DMS 273 (cell line): Measurements from ENCODE around the gene CCDC74A.
A peak's percentile ranks its signal among the peaks of the same experiment; 100 is the strongest.
"Not testable (repeated sequence)": the region's sequence is repeated elsewhere in the genome, so short reads cannot be mapped to it uniquely, and the experiment has no call there.

Experiments
- DNase-seq: peaks from one replicate; lab custom pipeline; 2025; ENCODE audit not compliant: unreplicated experiment; lab: John Stamatoyannopoulos, UW

The CCDC74A gene

GRCh38 chr2:131527131-131528001 is at the start of gene CCDC74A:
CCDC74A (plus strand) TSS chr2:131527888; CDS start chr2:131527971, 83 bp downstream.
- DNase-seq: peak; percentile 86

- not testable (repeated sequence) for DNase-seq
Measured at GRCh38 chr2:131478074-131478849, 49.4 kb upstream of the CCDC74A start.

DNA sequence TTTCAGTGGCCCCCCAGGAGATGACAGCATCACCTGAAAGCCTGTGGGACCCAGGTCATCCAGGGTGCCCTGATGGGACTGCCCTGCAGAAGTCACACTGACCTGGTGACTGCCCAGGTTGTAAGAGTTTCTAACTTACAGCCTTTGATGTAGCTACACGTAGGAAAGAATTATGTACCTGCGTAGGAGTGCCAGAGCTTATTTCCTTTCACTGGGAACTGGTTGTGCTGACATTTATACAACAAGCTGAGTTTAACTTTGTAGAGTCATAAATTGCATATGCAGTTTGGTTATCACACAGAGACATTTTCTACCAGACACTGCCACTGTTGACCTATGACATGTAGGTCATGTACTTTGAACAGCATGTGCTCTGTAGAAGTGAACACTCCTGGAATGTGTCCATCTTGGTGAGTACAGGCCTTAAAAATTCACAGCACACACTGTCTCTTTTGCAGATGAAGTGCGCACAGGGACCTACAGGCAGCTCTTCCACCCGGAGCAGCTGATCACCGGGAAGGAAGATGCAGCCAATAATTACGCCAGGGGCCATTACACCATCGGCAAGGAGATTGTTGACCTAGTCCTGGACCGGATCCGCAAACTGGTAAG is 48.7 kb upstream of the CCDC74A start:
- not testable (repeated sequence) for DNase-seq

GRCh38 chr2:131480351-131480750 is 47.3 kb upstream of the CCDC74A start:
- DNase-seq: not testable (repeated sequence)

GRCh38 chr2:131482506-131483155 is 45.1 kb upstream of the CCDC74A start:
- not testable (repeated sequence) for DNase-seq

- not testable (repeated sequence) for DNase-seq
Measured at GRCh38 chr2:131483981-131484820, 43.5 kb upstream of the CCDC74A start.

DNA sequence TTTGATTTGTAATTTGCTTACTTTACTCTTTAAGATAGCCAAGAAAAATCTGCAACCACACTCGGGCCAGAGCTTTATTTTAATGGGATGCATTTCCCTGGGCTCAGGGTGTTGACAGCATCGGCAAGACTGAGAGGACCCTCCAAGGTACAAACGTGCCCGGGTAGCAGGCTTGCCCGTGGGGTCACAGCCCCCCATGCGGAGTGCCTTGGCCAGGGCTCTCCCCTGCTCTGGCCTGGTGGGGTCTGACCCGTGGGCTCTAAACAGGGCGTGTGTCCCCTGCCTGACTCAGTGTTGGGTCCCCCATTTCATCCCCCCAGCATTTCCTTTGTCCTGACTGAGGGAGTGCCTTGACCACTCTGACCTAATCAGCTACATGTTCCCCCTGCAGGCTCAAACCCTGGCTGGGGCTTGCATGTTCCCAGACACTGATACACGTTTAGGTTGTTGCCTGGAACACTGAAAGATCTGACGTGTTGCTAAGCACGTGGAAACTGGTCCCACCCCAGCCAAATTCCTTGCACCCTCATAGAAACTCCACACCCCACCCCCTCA is 42.7 kb upstream of the CCDC74A start:
- not testable (repeated sequence) for DNase-seq

- DNase-seq: not testable (repeated sequence)
Measured at GRCh38 chr2:131486201-131486902, 41.3 kb upstream of the CCDC74A start.

- peak; percentile 92 for DNase-seq
Measured at GRCh38 chr2:131488306-131489205, 39.1 kb upstream of the CCDC74A start.

DNA sequence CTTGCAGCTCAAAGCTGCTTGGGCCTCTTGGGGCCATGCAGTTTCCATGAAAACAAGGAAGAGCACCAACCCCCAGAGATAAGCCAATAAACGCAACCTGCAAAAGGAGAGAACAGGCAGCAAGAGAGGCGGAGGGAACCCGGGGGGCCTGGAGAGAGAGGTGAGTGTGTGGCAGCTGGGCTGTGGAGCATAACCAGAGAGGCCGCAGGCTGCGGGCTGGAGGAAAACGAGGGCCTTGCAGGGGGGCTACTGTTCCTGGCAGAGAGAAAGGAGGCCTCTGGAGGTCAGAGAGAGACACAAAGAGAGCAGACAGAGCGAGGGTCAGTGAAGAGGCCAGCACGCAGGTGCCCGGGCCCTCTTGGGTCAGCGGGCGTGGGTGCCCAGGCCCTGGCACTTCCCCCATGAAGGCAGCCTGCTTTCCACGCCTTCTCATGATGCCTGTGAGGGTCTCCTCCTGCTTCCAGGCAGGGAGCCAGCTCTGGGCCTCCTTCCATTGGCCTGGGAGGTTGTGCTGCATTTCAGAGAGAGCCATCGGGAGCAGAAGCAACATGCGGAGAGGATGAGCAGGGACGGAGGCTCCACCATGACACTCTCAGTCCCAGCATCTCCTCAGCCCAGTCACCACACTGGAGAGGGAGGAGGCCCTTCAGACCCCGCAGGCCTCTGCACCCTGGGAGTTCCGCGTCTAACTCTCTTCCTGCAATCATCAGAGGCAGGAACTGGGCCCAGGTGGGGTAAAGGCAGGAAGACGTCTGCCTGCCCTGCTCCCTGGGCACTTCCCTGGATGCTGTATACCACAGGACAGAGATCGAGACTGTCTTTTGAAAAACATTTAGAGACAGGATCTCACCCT is 36.8 kb upstream of the CCDC74A start:
- DNase-seq: peak; percentile 54

- DNase-seq: peak; percentile 52
Measured at GRCh38 chr2:131491469-131491836, 36.2 kb upstream of the CCDC74A start.

DNA sequence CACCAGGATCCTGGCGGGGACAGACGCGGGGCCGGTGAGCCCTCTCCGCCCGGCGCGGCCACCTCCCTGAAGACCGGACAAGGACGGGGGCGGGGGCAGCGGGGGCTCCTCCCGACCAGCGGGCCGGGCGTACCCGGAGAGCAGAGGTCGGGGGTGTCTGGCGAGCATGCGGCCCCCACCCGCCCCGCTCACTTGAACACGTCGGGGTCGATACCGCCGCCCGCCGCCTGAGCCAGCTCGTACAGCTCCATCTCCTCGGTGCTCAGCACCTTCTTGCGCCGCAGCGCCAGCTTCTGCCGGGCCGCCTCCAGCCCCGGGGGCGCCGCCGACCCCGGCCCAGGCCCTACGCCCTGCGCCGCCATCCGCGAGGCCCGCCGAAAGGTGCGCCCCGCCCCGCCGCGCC is 35.7 kb upstream of the CCDC74A start, which contains the start of gene MZT2A:
Gene MZT2A (minus strand): TSS at position 383 of the 403 bp plus-strand sequence. CDS start 21 bp downstream, at position 362.
- not testable (repeated sequence) for DNase-seq

DNA sequence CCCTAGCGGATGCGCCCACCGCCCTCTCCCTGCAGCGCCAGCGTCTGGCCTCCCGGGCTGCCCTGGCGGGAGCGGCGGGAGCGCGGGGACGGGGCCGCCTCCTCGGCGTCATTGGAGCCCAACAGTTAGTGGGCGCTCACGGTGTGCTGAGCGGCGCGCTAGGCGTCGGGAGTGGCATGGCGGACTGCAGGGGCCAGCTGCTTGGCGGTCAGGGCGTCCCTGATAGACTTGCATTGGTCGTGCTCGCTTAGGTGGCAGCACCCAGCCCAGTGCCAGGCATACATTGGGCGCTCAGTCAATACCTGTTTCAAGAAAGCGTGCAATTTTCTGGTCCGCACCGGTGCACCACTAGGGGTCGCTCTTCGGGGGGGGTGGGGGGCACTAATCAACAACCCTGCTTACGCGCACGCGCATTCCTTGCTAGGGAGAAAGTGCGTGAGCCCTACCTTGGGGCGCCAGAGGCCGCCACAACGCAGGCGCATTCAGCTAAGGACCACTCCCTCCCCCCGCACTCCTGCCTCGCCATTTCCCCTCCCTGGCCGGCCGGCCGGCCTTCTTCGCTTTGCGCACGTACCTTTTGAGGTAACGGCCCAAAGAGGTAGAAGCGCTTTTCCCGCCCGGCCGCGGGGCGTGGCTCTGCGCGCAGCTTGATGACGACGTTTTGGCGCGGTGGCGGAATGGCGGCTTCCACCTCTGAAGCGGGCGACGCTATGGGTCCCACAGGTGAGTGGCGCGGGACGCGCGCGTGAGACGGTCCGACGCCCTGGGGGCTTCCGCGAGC is 35.1 kb upstream of the CCDC74A start:
- DNase-seq: peak; percentile 98

GRCh38 chr2:131493199-131493968 is 34.3 kb upstream of the CCDC74A start:
- DNase-seq: peak; percentile 61

DNA sequence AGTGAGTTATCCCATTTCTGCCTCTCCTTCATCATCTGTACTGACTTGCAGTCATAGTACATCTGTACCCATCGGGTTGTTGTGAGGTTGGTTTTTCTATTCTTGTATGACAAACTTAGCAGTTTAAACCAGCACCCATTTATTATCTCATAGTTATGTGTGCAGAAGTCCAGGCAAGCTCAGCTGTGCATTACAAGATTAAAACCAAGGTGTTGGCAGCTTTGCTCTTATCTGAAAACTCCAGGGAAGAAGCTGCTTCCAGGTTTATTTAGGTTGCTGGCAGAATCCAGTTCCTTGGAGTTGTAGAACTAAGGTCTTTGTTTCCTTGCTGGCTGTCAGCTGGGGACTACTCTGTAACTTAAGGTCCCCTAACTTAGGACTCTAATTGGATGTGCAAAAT is 32.2 kb upstream of the CCDC74A start:
- not testable (repeated sequence) for DNase-seq
